ENCODE data around the gene CDKN2AIP. TPM values are rescaled to one million over a fixed set of nuclear protein-coding genes. Genes with fewer than 3 reads are reported as not detected.
A peak's percentile ranks its signal among the peaks of the same experiment; 100 is the strongest.

Gene CDKN2AIP
- total and polyA plus RNA-seq, 9 donors: 11.1 to 23.2 (median 18.7) TPM

GRCh38 chr4:183485411-183486160 lies 41.1 kb downstream of the CDKN2AIP start:
- Histone ChIP-seq H3K27ac (ENCODE audit: low read length) (no peak overlapping the region), H3K27me3 (ENCODE audit: control insufficient read depth, insufficient read depth, low read length) (no peaks in the 10 kb centered on the region), H3K4me1 (ENCODE audit: control insufficient read depth, insufficient read depth, low read length) (no peaks in the 10 kb centered on the region), H3K36me3 (ENCODE audit: control insufficient read depth, insufficient read depth, low read length) (no peaks in the 10 kb centered on the region), H3K9me3 (replicated peaks; ENCODE audit: control insufficient read depth, low read depth, low read length) (no peaks in the 10 kb centered on the region), H3K4me3 (ENCODE audit: low read length) (no peak overlapping the region)
- no peak for DNase-seq
- WGBS (ENCODE audit: insufficient coverage): 89% methylated on average over 6 of the region's 11 CpGs

DNA sequence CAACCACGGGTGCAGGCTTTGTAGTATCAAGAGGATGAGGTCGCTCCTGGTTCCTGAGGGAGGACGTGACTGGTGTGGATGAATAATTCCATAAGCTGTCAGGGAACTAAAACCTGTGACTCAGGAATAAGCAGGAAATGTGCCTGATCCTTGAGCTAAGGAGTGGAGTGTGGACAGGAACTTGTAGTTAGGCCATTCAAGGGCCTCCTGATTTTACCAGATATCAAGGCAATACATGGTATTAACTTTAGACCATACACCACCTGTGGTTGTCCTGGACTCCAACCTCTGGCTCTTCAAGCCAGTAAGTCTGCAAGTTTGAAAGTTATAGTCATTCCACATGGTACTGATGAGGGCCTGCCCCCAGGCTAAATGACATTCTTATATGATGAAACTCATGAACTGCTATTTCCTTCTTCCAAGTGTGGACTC lies 48.4 kb downstream of the CDKN2AIP start:
- DNase-seq: no peak
- Histone ChIP-seq H3K36me3 (ENCODE audit: control insufficient read depth, insufficient read depth, low read length) (peaks cover 10% of the 10 kb centered on the region), H3K9me3 (replicated peaks; ENCODE audit: control insufficient read depth, low read depth, low read length) (no peaks in the 10 kb centered on the region), H3K27me3 (ENCODE audit: control insufficient read depth, insufficient read depth, low read length) (no peaks in the 10 kb centered on the region), H3K27ac (ENCODE audit: low read length) (no peak overlapping the region), H3K4me3 (ENCODE audit: low read length) (no peak overlapping the region), H3K4me1 (ENCODE audit: control insufficient read depth, insufficient read depth, low read length) (no peaks in the 10 kb centered on the region)
- 97% methylated on average over 3 of the region's 3 CpGs for WGBS (ENCODE audit: insufficient coverage)

DNA sequence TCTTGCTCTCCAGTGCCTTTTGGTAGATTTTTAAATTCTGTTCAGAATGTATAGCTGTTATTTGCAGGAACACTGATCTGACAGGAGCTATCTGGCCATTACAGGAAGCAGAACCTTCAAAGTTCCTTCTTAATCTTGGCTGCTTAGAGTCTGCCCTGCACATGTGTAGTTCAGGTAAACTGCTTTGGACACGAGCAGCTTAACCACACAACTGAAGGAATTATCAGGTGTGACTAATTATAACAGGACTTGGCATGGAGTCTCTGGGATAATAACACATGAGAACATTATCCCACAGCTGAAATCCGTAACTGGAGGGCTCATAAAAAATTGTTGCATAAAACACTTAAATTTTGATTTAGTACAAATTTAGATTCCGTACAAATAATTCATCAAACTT lies 48.8 kb downstream of the CDKN2AIP start:
- Histone ChIP-seq H3K9me3 (replicated peaks; ENCODE audit: control insufficient read depth, low read depth, low read length) (no peaks in the 10 kb centered on the region), H3K27me3 (ENCODE audit: control insufficient read depth, insufficient read depth, low read length) (no peaks in the 10 kb centered on the region), H3K4me1 (ENCODE audit: control insufficient read depth, insufficient read depth, low read length) (no peaks in the 10 kb centered on the region), H3K4me3 (ENCODE audit: low read length) (no peak overlapping the region), H3K36me3 (ENCODE audit: control insufficient read depth, insufficient read depth, low read length) (peaks cover 10% of the 10 kb centered on the region), H3K27ac (ENCODE audit: low read length) (no peak overlapping the region)
- no CpG with 5 or more reads among the region's 3 CpGs for WGBS (ENCODE audit: insufficient coverage)
- DNase-seq: no peak

- Histone ChIP-seq H3K9me3 (replicated peaks; ENCODE audit: control insufficient read depth, low read depth, low read length) (no peaks in the 10 kb centered on the region), H3K27ac (ENCODE audit: low read length) (no peak overlapping the region), H3K4me1 (ENCODE audit: control insufficient read depth, insufficient read depth, low read length) (no peaks in the 10 kb centered on the region), H3K27me3 (ENCODE audit: control insufficient read depth, insufficient read depth, low read length) (no peaks in the 10 kb centered on the region), H3K4me3 (ENCODE audit: low read length) (no peak overlapping the region), H3K36me3 (ENCODE audit: control insufficient read depth, insufficient read depth, low read length) (peaks cover 10% of the 10 kb centered on the region)
- peak; percentile 13 for DNase-seq
- 50% methylated on average over 1 of the region's 3 CpGs for WGBS (ENCODE audit: insufficient coverage)
Observed at GRCh38 chr4:183495184-183495583, 50.7 kb downstream of the CDKN2AIP start.

Other genes with a start within 250 kb of the CDKN2AIP start
- gene CLDN22, start 124.4 kb upstream of the CDKN2AIP start, total RNA-seq: not detected
- under 1 TPM in 5 of 8 donors, not detected in 3; 0.09 to 0.27 (median 0.21) TPM for gene CLDN22, start 124.4 kb upstream of the CDKN2AIP start, polyA plus RNA-seq (ENCODE audit: insufficient read depth in 1 of 8, insufficient read length in 8 of 8, low replicate concordance in 1 of 8)
- not detected for gene CLDN24, start 122.2 kb upstream of the CDKN2AIP start, total RNA-seq
- gene CLDN24, start 122.2 kb upstream of the CDKN2AIP start, polyA plus RNA-seq (ENCODE audit: insufficient read depth in 1 of 8, insufficient read length in 8 of 8, low replicate concordance in 1 of 8): under 1 TPM in 1 of 8 donors, not detected in 7; 0.34 TPM
- gene ING2, start 60.4 kb downstream of the CDKN2AIP start, total RNA-seq: 11.5 TPM
- 10 to 100 TPM; 15.4 to 18.2 (median 16.6) TPM for gene ING2, start 60.4 kb downstream of the CDKN2AIP start, polyA plus RNA-seq (ENCODE audit: insufficient read depth in 1 of 8, insufficient read length in 8 of 8, low replicate concordance in 1 of 8)
- 27.8 TPM for gene RWDD4, start 214.5 kb downstream of the CDKN2AIP start, total RNA-seq
- 10 to 100 TPM; 26.1 to 32.1 (median 30.6) TPM for gene RWDD4, start 214.5 kb downstream of the CDKN2AIP start, polyA plus RNA-seq (ENCODE audit: insufficient read depth in 1 of 8, insufficient read length in 8 of 8, low replicate concordance in 1 of 8)
- 34.3 TPM for gene TRAPPC11, start 214.7 kb downstream of the CDKN2AIP start, total RNA-seq
- 10 to 100 TPM; 19.9 to 29.3 (median 22.4) TPM for gene TRAPPC11, start 214.7 kb downstream of the CDKN2AIP start, polyA plus RNA-seq (ENCODE audit: insufficient read depth in 1 of 8, insufficient read length in 8 of 8, low replicate concordance in 1 of 8)